ENCODE data around the gene TEX22.

The TEX22 gene

DNA sequence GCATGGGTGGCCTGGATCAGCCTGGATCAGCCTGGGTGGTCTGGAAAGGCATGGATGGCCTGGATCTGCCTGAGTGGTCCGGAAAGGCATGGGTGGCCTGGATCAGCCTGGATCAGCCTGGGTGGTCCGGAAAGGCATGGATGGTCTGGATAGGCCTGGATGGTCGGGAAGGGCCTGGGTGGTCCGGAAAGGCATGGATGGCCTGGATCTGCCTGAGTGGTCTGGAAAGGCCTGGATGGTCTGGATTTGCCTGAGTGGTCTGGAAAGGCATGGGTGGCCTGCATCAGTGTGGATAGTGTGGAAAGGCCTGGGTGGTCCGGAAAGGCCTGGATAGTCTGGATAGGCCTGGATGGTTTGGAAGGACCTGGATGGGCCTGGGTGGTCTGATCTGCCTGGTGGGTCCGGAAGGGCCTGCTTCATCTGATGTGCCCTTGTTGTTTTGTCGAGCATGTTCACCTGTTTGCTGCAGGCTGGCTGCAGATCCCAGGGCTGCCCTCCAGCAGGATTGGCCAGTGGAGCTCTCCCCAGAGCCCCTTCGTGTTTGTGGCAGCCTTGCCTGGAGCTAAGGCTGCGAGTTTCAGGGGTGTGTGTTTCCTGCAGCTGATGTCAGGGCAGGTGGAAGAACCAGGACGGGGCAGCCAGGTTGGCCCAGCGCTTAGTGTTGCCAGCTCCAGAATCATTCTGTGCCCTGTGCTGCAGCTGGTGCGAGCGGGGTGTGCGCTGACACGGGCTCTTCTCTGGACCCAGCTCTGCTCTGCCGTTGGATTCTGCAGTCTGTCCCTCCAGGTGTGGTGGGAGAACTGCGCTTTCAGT is 19.3 kb upstream of the TEX22 start:
- H3K4me1 ChIP-seq: peaks cover 9 to 28% (median 17%) of the 10 kb centered on the region in 10 experiments
- no peak overlapping the region for H3K4me3 ChIP-seq
- H3K36me3 ChIP-seq: peaks cover 0 to 35% (median 26%) of the 10 kb centered on the region in 11 experiments; a peak in 17 of 22 replicates
- no peak for TF ChIP-seq Cebpa-rat (IDR thresholded peaks at IDR 0.05)
- peaks cover 0 to 15% (median 0%) of the 10 kb centered on the region in 11 experiments; a peak in 2 of 22 replicates for H4K20me1 ChIP-seq
- H3K9me3 ChIP-seq (replicated peaks in 1 of 11): no peaks in the 10 kb centered on the region
- no peaks in the 10 kb centered on the region for H3K27me3 ChIP-seq
- H3K27ac ChIP-seq: no peak overlapping the region
- peak overlapping the region in 4 of 11 experiments; percentile 12 to 55 (median 25); a peak in 5 of 22 replicates for H3K9ac ChIP-seq
- H3K4me2 ChIP-seq: no peak overlapping the region

- H3K36me3 ChIP-seq: peaks cover 0 to 43% (median 34%) of the 10 kb centered on the region in 11 experiments; a peak in 17 of 22 replicates
- peaks cover 0 to 15% (median 0%) of the 10 kb centered on the region in 11 experiments; a peak in 2 of 22 replicates for H4K20me1 ChIP-seq
- H3K4me1 ChIP-seq: peaks cover 9 to 23% (median 17%) of the 10 kb centered on the region in 10 experiments
- H3K9me3 ChIP-seq (replicated peaks in 1 of 11): no peaks in the 10 kb centered on the region
- no peak overlapping the region for H3K27ac ChIP-seq
- no peaks in the 10 kb centered on the region for H3K27me3 ChIP-seq
- no peak for TF ChIP-seq Cebpa-rat (IDR thresholded peaks at IDR 0.05)
- no peak overlapping the region for H3K9ac ChIP-seq
- H3K4me2 ChIP-seq: no peak overlapping the region
- no peak overlapping the region for H3K4me3 ChIP-seq
Measured at GRCh38 chr14:105379946-105380345, 18.4 kb upstream of the TEX22 start.

- no peak for TF ChIP-seq Cebpa-rat (IDR thresholded peaks at IDR 0.05)
Measured at GRCh38 chr14:105380756-105381155, 17.6 kb upstream of the TEX22 start.

GRCh38 chr14:105381446-105382342 is 16.6 kb upstream of the TEX22 start:
- Histone ChIP-seq H3K9ac (no peak overlapping the region), H3K4me3 (no peak overlapping the region), H3K27ac (no peak overlapping the region), H3K4me2 (no peak overlapping the region), H3K9me3 (replicated peaks in 1 of 11) (no peaks in the 10 kb centered on the region), H3K27me3 (no peaks in the 10 kb centered on the region), H3K36me3 (peaks cover 0 to 59% (median 41%) of the 10 kb centered on the region in 11 experiments; a peak in 18 of 22 replicates), H4K20me1 (peaks cover 0 to 12% (median 0%) of the 10 kb centered on the region in 11 experiments; a peak in 2 of 22 replicates), H3K4me1 (peaks cover under 1 to 23% (median 15%) of the 10 kb centered on the region in 10 experiments; a peak in 15 of 20 replicates)
- no peak for TF ChIP-seq Cebpa-rat (IDR thresholded peaks at IDR 0.05)

More at GRCh38 chr14:105380756-105381155, 17.6 kb upstream of the TEX22 start:
- no peak overlapping the region for H3K27ac ChIP-seq
- H3K4me1 ChIP-seq: peaks cover 5 to 23% (median 16%) of the 10 kb centered on the region in 10 experiments
- peaks cover 0 to 15% (median 0%) of the 10 kb centered on the region in 11 experiments; a peak in 2 of 22 replicates for H4K20me1 ChIP-seq
- no peaks in the 10 kb centered on the region for H3K9me3 ChIP-seq (replicated peaks in 1 of 11)
- H3K4me2 ChIP-seq: no peak overlapping the region
- no peak overlapping the region for H3K9ac ChIP-seq
- no peak overlapping the region for H3K4me3 ChIP-seq
- H3K36me3 ChIP-seq: peaks cover 0 to 50% (median 37%) of the 10 kb centered on the region in 11 experiments; a peak in 17 of 22 replicates
- no peaks in the 10 kb centered on the region for H3K27me3 ChIP-seq

GRCh38 chr14:105382343-105383082 is 15.8 kb upstream of the TEX22 start:
- H3K4me2 ChIP-seq: no peak overlapping the region
- H3K36me3 ChIP-seq: peaks cover 6 to 67% (median 46%) of the 10 kb centered on the region in 11 experiments; a peak in 19 of 22 replicates
- no peak for TF ChIP-seq Cebpa-rat (IDR thresholded peaks at IDR 0.05)
- H3K27ac ChIP-seq: no peak overlapping the region
- peaks cover 0 to 12% (median 0%) of the 10 kb centered on the region in 11 experiments; a peak in 5 of 22 replicates for H4K20me1 ChIP-seq
- peaks cover 8 to 28% (median 21%) of the 10 kb centered on the region in 10 experiments for H3K4me1 ChIP-seq
- H3K9me3 ChIP-seq (replicated peaks in 1 of 11): no peaks in the 10 kb centered on the region
- no peaks in the 10 kb centered on the region for H3K27me3 ChIP-seq
- no peak overlapping the region for H3K9ac ChIP-seq
- no peak overlapping the region for H3K4me3 ChIP-seq

GRCh38 chr14:105383083-105383730 is 15.1 kb upstream of the TEX22 start:
- no peak overlapping the region for H3K27ac ChIP-seq
- H4K20me1 ChIP-seq: peaks cover 0 to 12% (median 0%) of the 10 kb centered on the region in 11 experiments; a peak in 7 of 22 replicates
- no peak overlapping the region for H3K4me3 ChIP-seq
- H3K27me3 ChIP-seq: no peaks in the 10 kb centered on the region
- H3K9ac ChIP-seq: no peak overlapping the region
- peaks cover 7 to 71% (median 46%) of the 10 kb centered on the region in 11 experiments; a peak in 19 of 22 replicates for H3K36me3 ChIP-seq
- H3K9me3 ChIP-seq (replicated peaks in 1 of 11): no peaks in the 10 kb centered on the region
- H3K4me2 ChIP-seq: no peak overlapping the region
- H3K4me1 ChIP-seq: peaks cover 15 to 35% (median 28%) of the 10 kb centered on the region in 10 experiments
- no peak for TF ChIP-seq Cebpa-rat (IDR thresholded peaks at IDR 0.05)

DNA sequence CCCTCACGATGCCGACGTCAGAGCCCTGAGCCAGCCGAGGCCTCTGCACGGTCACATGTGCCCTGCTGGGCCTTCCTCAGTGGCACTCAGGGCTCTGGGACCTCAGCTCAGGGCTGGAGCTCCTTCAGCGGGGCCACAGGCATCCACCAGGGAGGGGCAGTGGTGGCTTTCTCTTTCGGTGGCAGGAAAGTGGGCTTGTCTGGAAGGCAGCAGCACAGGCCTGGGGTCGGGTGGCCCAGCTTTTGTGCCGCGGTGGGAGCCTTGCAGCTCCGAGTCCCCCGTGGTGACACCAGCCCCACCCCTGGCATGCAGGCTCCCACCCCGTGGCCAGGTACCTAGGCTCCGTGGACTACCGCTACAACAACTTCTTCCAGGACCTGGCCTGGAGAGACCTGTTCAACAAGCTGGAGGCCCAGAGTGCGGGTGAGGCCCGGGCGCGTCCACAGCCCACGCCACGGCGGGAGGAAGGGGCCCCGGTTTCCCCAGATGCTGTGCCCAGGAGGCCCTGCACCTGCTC is 14.2 kb upstream of the TEX22 start:
- peaks cover 7 to 71% (median 46%) of the 10 kb centered on the region in 11 experiments; a peak in 19 of 22 replicates for H3K36me3 ChIP-seq
- H3K4me2 ChIP-seq: no peak overlapping the region
- TF ChIP-seq Cebpa-rat (IDR thresholded peaks at IDR 0.05): no peak
- no peaks in the 10 kb centered on the region for H3K27me3 ChIP-seq
- peaks cover 0 to 21% (median 0%) of the 10 kb centered on the region in 11 experiments; a peak in 7 of 22 replicates for H4K20me1 ChIP-seq
- no peak overlapping the region for H3K4me3 ChIP-seq
- H3K9me3 ChIP-seq (replicated peaks in 1 of 11): no peaks in the 10 kb centered on the region
- H3K9ac ChIP-seq: no peak overlapping the region
- no peak overlapping the region for H3K27ac ChIP-seq
- H3K4me1 ChIP-seq: peaks cover 24 to 44% (median 37%) of the 10 kb centered on the region in 10 experiments
